ENCODE measurements around the gene ATF7IP2.
"Not testable (repeated sequence)": the region's sequence is repeated elsewhere in the genome, so short reads cannot be mapped to it uniquely, and the experiment has no call there.

The ATF7IP2 gene

GRCh38 chr16:10352262-10352661, 33.6 kb upstream of the ATF7IP2 start:
- no peak overlapping the region for H3K4me3 ChIP-seq (ENCODE audit: low read length)
- DNase-seq (ENCODE audit: low read depth): no peak
- TF ChIP-seq CTCF (conservative IDR thresholded peaks at IDR 0.05; ENCODE audit: low read depth, low read length): no peak

- DNase-seq (ENCODE audit: low read depth): no peak
- TF ChIP-seq CTCF (conservative IDR thresholded peaks at IDR 0.05; ENCODE audit: low read depth, low read length): no peak
- no peak overlapping the region for H3K4me3 ChIP-seq (ENCODE audit: low read length)
These were observed 30.3 kb upstream of the ATF7IP2 start for GRCh38 chr16:10355589-10355988.

- TF ChIP-seq CTCF (conservative IDR thresholded peaks at IDR 0.05; ENCODE audit: low read depth, low read length): no peak
- H3K4me3 ChIP-seq (ENCODE audit: low read length): no peak overlapping the region
- DNase-seq (ENCODE audit: low read depth): no peak
These were observed 28.7 kb upstream of the ATF7IP2 start for GRCh38 chr16:10356870-10357842.

- DNase-seq (ENCODE audit: low read depth): not testable (repeated sequence)
These were observed 24.1 kb upstream of the ATF7IP2 start for GRCh38 chr16:10361747-10362076.

GRCh38 chr16:10362077-10362863, 23.6 kb upstream of the ATF7IP2 start:
- H3K4me3 ChIP-seq (ENCODE audit: low read length): no peak overlapping the region
- no peak for DNase-seq (ENCODE audit: low read depth)
- TF ChIP-seq CTCF (conservative IDR thresholded peaks at IDR 0.05; ENCODE audit: low read depth, low read length): no peak

More at GRCh38 chr16:10361747-10362076, 24.1 kb upstream of the ATF7IP2 start:
- not testable (repeated sequence) for H3K4me3 ChIP-seq (ENCODE audit: low read length)

GRCh38 chr16:10362864-10363197, 23.0 kb upstream of the ATF7IP2 start:
- DNase-seq (ENCODE audit: low read depth); H3K4me3 ChIP-seq (ENCODE audit: low read length): not testable (repeated sequence)

- DNase-seq (ENCODE audit: low read depth); H3K4me3 ChIP-seq (ENCODE audit: low read length): not testable (repeated sequence)
These were observed 19.2 kb upstream of the ATF7IP2 start for GRCh38 chr16:10366619-10367018.

- H3K4me3 ChIP-seq (ENCODE audit: low read length): no peak overlapping the region
- DNase-seq (ENCODE audit: low read depth): no peak
- TF ChIP-seq CTCF (conservative IDR thresholded peaks at IDR 0.05; ENCODE audit: low read depth, low read length): no peak
These were observed 18.2 kb upstream of the ATF7IP2 start for GRCh38 chr16:10367616-10368188.
